HUDEP-2 (cell line): Measurements from ENCODE around the gene ADGRG1.
"Not testable (repeated sequence)": the region's sequence is repeated elsewhere in the genome, so short reads cannot be mapped to it uniquely, and the experiment has no call there.

Experiments used
- DNase-seq, 76 experiments: peaks; one replicate each; lab custom pipeline; 2025; ENCODE audit not compliant: unreplicated experiment in 76 of 76; lab: John Stamatoyannopoulos, UW

ADGRG1 gene

GRCh38 chr16:57628008-57628781 lies at the start of gene ADGRG1:
Gene ADGRG1, plus strand, starts transcription at chr16:57628630. Its CDS starts 21,658 bp downstream, at chr16:57650288.
- DNase-seq = peak in 75 of 76 experiments; percentile 16 to 95 (median 88)

GRCh38 chr16:57579361-57579665 lies 49.1 kb upstream of the ADGRG1 start:
- no peak for DNase-seq

GRCh38 chr16:57585051-57585687 lies 43.3 kb upstream of the ADGRG1 start:
- DNase-seq = no peak

GRCh38 chr16:57588831-57589230 lies 39.6 kb upstream of the ADGRG1 start:
- DNase-seq = no peak

GRCh38 chr16:57589374-57589773 lies 39.1 kb upstream of the ADGRG1 start:
- DNase-seq = no peak

GRCh38 chr16:57590654-57591085 lies 37.8 kb upstream of the ADGRG1 start:
- no peak for DNase-seq

- peak in 60 of 76 experiments; percentile 9 to 75 (median 44) for DNase-seq
Measured at GRCh38 chr16:57591086-57591869, 37.2 kb upstream of the ADGRG1 start.

- no peak for DNase-seq
Measured at GRCh38 chr16:57591870-57592485, 36.5 kb upstream of the ADGRG1 start.

GRCh38 chr16:57592591-57593003 lies 35.8 kb upstream of the ADGRG1 start:
- no peak for DNase-seq

GRCh38 chr16:57593021-57593420 lies 35.4 kb upstream of the ADGRG1 start:
- no peak for DNase-seq

- no peak for DNase-seq
Measured at GRCh38 chr16:57593990-57594389, 34.4 kb upstream of the ADGRG1 start.

- no peak for DNase-seq
Measured at GRCh38 chr16:57594531-57595031, 33.8 kb upstream of the ADGRG1 start.

GRCh38 chr16:57596234-57596633 lies 32.2 kb upstream of the ADGRG1 start:
- not testable (repeated sequence) for DNase-seq

GRCh38 chr16:57598437-57598836 lies 30.0 kb upstream of the ADGRG1 start:
- DNase-seq = no peak

GRCh38 chr16:57600048-57600835 lies 28.2 kb upstream of the ADGRG1 start:
- DNase-seq = peak in 39 of 76 experiments; percentile 3 to 43 (median 20)

- DNase-seq = no peak
Measured at GRCh38 chr16:57600952-57601580, 27.4 kb upstream of the ADGRG1 start.

GRCh38 chr16:57601801-57602478 lies 26.5 kb upstream of the ADGRG1 start:
- DNase-seq = no peak

- DNase-seq = no peak
Measured at GRCh38 chr16:57603115-57604024, 25.1 kb upstream of the ADGRG1 start.
